Measurements from ENCODE around the gene PIK3R1.

GRCh38 chr5:68248896-68249295 lies 33.3 kb downstream of the PIK3R1 start:
- TF ChIP-seq POLR2A (IDR thresholded peaks at IDR 0.05) (no peak), EP300 (IDR thresholded peaks at IDR 0.05; ENCODE audit: low read depth) (no peak)
